NCI-H345 treated with DMSO at 0.1 percent for 48 hours (cell line): ENCODE results near the gene NSMCE1.

Source experiments
- DNase-seq: peaks from one replicate; lab custom pipeline; 2025; ENCODE audit not compliant: unreplicated experiment; lab: John Stamatoyannopoulos, UW

NSMCE1 gene

DNA sequence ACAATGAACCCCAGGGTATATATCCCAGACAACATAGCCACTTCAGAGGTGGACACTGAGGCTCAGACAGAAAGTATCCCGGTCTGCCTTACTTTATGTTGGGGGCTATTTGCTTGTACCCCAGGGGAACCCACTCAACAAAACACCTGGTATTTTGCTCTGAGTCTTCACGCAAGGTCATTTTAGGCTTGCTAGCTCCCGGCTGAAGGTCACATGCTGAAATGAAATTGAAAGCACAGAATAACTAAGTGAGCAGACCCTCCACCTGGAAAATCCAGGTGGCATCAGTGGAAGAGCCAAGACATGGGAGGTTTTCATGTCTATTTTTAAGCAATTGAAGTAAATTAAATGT lies 69.4 kb downstream of the NSMCE1 start:
- no peak for DNase-seq

DNA sequence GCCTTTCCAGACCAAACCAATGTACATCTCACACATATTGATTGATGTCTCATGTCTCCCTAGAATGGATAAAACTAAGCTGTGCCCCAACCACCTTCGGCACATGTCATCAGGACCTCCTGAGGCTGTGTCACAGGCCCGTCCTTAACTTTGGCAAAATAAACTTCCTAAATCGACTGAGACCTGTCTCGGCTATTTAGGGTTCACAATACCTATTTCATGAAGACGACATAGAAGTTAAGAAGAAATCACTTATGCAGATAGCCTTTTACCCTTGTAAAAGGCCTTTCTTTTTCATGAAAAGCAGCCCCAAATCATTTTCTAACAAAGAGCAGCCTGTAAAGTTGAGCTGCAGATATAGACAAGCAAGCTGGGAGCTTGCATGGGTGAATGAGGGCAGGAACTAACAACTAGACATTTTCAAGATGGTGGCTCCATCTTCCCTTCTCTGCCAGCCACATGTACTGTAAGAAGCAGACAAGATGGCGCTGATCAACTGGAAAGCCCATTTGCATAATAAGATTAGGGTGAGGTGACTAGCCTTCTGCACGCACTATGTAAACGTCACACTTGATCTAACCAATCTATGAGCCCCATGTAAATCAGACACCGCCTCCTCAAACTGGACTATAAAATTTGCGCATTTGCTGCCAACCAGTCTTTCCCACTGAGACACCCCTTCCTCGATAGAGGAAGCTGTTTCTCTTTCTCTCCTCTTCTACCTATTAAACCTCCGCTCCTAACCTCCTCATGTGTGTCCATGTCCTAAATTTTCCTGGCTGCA lies 69.9 kb downstream of the NSMCE1 start:
- no peak for DNase-seq

DNA sequence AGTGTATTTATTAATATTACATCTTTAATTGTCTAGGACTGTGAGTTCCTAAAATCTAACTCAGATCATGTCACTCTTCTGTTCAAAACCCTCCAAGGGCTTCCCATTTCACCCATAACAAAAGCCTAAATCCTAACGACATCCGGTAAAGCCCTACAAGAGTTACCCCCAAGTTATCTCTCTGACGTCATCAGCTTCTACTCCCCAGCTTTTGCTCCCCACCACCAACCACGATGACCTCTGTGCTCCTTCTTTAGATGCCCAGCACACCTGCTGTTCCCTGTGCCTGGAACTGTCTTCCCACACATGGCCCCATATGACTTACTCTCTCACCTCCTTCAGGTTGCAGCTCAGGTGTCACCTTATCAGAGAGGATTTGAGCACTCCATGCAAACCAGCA lies 71.6 kb downstream of the NSMCE1 start:
- no peak for DNase-seq

DNA sequence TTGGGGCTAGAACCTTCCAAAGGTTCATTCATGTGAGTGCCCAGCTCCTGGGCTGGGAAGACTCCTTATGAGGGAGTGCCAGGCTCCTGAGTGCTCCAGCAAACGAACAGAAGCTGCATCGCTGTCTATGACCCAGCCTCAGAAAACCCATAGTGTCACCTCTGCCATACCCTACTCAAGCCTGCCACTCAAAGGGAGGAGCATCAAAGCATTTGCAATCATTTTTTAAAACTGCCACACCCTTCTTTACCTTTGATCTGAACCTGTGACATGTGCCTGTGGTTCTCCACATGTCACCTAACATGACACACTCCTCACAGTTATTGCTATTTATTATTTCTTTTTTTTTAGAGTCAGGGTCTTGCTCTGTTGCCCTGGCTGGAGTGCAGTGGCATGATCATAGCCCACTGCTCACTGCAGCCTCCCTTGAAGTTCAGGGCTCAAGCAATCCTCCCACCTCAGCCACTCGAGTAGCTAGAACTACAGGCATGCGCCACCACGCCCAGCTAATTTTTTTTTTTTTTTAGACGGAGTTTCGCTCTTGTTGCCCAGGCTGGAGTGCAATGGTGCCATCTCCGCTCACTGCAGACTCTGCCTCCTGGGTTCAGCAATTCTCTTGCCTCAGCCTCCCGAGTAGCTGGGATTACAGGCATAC lies 72.5 kb downstream of the NSMCE1 start:
- no peak for DNase-seq

DNA sequence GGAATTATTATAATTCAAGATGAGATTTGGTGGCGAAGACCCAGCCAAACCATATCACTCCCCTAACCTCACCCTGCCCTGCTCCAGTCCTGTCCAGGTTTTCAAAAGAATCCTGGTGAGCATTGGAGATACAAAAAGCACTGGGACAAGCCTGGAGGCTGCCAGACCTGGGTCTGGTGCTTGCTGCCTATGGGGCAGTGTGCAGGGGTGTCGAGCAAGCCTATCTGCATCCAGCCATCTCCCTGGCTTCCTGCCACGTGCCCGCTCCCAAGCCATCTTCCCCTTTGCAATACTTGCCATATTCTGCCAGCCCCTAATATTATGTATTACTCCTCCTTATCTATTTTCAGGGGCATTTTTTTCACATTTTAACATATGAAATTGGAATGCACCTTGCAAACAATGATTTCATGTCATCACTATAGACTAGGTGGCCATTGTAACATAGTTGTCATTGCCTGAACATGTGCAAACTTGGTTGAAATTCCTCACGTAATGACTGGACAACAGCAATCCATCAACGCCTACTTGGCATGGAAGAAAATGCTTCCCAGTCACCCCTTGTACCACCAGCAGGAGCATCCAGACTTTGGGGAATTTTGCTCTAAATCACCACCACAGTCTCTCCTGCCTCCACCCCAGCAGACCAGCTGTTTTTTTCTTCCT lies 73.4 kb downstream of the NSMCE1 start:
- DNase-seq = no peak

DNA sequence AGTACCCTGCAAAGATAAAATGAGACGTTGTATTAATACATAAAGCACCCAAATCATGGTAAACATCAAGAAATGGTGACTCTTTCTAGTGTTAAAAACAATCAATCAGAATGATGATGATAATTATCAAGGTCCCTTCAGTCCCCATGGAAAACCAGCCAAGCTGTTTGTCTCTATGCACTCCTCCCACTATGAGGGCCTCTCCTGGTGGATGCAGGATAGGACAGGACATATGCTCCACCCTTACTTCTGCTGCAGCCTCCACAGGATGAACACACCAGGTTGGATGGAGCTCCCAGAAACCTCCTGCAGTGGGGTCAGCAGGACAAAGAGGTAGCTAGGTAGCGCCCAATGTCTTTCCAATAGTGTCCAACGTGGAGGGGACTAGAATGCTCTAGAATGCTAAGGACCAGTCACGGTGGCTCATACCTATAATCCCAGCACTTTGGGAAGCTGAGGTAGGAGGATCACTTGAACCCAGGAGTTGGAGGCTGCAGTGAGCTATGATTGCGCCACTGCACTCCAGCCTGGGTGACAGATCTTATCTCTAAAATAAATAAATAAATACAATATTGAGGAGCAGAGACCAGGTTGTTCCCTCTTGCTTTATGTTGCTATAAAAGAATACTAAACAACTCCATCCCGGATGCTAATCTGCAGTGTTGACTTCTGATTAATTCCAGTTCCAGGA lies 75.1 kb downstream of the NSMCE1 start:
- DNase-seq = no peak

DNA sequence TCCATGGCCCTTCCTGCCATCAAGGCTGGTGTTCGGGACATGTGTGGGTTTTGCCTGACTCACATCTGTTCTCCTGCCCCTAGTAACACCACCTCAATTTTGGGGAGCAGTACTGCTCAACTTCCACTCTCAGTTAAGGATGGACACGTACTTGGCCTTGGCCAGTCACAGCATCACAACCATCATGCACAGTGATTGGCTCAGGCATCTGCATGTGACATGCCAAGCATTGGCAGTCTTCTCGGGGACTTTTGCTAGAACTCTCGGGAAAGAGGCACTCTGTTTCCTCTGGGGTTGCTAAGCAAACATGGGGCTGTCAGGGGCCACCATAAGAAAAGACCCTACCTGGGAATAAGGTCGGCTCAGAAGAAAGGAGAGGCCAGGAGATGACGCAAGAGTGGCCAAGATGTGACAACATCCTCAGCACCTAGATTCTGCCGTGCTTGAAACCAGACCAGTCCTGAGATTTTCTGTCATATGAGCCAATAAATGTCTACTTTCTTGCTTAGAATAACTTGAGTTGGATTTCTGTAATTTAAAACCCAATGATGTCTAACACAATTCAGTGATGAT lies 77.1 kb downstream of the NSMCE1 start:
- DNase-seq = no peak

DNA sequence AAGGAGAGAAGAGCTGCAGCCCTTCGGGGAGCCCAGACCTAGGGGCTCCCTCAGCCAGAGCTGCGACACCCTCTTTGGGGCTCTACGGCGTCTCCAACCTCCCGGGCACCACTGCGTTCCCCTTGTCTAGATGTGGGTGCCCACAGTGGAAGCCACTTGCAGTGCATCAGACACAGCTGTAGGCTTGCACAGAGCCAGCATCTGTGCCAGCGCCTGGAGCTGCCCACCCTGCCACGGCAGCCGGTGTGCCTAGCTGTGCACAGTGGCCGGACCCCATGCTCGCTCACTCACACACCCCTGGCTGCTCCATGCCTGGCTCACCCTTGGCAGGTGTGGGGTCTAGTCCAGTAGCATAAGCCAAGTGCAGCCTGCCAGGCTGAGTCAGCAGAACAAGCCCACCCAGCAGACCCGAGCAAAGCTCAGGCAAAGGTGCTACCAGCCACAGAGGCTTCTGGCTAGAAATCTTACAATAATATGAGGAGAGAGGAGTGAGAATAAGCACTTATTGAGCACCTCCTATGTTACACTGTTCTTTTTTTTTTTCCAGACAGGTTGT lies 78.2 kb downstream of the NSMCE1 start:
- no peak for DNase-seq

DNA sequence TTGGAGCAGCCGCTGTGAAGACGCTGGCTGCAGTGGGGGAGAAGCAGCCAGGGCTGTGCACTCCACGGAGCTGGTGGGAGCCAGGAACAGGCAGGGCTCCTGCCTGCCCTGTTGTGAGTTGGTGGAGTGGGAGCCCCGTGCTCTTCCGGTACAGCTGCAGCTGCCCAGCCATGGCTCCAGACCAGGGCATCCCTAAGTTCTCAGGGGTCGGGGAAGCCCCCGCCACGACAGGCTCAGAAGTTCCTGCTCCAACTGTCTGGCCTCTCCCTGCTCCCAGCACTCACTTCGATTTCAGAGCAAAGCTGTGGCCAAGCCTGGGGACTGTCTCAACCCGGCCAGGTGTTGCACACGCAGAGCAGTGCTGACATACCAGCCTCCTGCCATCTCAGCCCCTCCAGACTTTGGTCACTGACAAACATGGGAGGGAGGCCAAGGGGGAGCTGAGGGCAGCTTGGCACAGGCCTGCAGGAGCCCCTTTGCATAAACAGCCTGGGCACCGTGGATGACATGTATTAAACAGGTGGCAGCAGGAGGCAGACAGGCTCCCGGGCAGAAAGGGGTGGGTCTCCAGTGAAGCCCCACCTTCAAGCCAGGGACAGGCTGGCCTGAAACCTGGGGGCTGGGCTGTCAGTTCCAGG lies 79.1 kb downstream of the NSMCE1 start:
- no peak for DNase-seq

DNA sequence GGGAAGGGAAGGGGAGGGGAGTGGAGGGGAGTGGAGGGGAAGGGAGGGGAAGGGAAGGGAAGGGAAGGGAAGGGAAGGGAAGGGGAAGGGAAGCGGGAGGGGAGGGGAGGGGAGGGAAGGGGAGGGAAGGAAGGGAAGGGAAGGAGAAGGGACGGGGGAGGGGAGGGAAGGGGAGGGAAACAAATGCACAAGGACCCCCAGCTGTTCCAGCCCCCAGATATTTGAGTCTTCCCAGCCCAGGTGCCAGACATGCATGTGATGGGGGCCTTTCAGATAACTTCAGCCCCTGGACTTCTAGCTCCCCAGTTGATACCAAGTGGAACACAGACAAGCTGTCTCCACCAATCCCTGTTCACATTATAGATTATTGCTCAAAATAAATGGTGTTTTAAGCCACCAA lies 79.9 kb downstream of the NSMCE1 start:
- no peak for DNase-seq

DNA sequence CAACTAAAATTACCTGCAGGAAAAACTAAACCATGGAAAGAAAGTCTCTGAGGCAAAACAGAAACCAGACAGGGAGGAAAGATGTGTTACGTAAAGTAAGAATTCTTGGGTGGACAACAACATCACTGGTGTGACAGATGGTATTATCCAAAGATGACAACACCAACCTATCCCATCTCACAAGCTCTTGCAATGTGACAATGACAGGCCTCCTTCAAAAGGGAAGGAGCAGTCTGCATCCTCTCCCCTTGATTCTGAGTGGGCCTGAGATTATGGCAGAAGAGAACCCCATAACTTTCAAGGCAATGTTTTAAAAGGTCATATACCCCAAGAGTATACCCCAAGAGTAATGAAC lies 82.8 kb downstream of the NSMCE1 start:
- no peak for DNase-seq

DNA sequence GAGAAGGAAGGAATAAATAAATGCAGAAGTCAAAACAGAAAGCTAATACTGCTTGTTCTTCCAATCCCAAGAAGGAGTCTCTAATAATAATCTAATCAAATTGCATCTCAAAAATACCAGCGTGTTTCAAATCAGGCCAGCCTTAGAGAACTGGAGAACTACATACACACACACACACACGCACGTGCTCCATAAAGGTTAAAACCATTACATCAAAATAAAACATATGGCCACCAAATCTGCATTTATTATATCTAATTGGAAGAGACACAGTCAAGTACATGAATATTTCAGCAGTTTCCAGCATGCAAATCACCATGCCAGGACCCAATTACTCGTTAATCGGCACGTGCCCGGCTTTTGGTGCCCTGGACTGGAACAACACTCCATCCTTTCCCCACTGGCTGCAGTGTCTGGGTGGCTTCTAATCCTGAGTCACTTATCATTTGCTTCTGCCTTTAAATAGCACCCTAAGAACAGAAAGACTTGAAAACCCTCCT lies 85.6 kb downstream of the NSMCE1 start:
- DNase-seq = no peak

DNA sequence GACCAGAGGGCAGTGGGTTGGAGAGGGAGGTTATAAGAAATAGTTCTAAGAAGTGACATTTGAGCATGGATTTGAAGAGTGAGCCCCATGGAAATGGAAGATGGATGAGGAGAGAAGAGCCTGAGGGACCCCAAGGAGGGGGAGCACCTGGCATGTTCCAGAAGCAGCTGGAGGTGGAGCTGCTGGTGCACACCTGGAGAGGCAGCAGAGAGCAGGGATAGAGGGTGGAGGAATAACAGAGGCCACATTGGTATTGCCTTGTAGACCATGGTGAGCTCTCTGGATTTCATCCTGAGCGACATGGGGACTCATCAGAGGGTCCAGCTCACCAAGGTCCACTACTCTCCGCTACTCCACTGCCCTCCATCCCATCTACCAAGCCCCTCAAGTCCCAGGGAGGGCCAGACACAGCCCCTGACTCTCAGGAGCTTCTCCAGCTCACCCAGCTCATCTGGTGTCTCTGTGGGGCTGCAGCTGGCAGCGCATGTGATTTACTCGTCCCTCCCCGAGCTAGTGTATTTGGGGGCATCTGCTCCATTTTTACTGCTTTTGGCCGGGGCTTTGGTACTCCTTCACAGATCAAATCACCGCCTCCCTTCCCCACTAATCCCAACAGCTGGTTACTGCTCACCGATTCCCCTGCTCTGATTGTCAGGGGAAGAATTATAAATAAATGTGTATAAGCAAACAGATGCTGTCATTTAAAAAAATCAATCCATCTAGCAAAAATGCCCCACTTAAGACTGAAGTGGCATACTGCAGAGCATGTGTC lies 87.4 kb downstream of the NSMCE1 start:
- DNase-seq = no peak

DNA sequence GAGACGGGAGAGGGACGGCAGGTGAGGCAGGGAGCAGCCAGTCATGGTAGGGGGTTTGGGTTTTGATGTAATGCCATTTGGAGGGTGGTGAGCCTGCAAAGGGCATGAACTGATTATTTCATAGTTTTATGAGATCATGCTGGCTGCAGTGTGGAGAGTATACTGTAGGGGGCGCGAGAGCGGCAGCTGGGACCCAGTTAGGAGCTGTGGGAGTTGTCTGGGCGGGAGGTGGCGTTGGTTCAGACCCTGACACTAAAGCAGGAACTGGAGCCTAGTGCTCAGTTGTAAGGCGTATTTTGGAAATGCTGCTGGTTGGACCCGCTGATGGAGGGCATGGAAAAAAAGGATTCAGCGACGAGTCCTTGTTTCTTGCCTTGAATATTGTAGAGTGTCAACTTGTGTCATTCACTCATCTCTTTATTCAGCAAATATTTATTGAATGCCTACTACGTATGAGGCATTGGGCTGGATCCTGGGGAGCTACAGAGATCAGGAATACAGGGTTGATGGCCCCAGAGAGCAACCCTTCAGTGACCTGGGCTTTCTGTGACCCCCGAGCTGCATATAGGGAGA lies 89.0 kb downstream of the NSMCE1 start:
- no peak for DNase-seq

DNA sequence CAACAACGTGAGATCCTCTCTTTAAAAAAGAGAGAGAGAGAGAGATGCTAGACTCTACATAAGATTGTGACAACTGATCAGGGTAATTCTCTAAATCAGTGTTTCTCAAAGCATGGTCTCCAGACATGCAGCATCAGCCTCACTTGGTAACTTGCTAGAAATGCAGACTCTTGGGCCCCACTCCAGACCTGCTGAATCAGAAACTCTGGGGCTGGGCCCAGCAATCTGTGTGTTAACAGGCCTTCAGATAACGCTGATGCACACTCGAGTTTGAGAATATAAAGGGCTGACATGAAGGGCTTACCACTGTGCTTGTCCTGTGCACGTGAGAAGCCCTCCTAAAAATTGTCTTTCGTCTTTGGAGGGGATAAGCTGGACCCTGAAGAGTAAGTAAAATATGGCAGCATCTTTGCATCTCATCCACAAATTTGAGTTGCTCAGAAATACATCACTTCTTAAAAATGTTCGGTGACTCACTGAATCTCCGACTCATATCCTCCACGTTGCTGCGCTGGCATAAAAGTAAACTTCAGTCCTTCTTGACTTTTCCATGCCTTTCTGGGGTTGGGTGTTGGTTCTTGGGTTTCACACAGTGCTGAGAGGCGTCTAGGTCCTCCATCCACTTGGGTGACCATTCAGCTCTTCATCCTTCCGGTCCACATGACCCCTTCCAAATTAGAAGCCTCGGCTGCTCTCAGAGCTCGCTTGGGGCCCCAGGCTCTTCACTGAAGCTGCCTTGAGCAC lies 91.4 kb downstream of the NSMCE1 start:
- no peak for DNase-seq

DNA sequence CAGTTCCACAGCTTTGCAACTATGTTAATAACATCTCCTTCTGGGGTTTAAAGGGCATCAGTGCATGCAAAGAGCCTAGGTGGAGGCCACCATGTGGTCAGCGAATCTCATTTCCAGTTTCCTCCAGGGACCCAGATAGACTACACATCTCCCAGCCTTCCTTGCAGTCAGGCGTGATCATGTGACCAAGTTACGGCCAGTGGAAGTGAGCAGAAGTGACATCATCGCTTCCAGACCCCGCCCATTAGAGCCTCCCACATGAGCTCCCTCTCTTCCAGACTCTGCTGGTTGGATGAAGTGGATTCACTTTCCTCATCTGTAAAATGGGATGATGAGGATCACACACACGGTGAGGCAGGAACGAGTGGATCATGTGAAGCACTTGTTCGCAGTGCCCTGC lies 92.7 kb downstream of the NSMCE1 start:
- DNase-seq = no peak
